ENCODE measurements around the gene CAVIN2.

CAVIN2 gene

DNA sequence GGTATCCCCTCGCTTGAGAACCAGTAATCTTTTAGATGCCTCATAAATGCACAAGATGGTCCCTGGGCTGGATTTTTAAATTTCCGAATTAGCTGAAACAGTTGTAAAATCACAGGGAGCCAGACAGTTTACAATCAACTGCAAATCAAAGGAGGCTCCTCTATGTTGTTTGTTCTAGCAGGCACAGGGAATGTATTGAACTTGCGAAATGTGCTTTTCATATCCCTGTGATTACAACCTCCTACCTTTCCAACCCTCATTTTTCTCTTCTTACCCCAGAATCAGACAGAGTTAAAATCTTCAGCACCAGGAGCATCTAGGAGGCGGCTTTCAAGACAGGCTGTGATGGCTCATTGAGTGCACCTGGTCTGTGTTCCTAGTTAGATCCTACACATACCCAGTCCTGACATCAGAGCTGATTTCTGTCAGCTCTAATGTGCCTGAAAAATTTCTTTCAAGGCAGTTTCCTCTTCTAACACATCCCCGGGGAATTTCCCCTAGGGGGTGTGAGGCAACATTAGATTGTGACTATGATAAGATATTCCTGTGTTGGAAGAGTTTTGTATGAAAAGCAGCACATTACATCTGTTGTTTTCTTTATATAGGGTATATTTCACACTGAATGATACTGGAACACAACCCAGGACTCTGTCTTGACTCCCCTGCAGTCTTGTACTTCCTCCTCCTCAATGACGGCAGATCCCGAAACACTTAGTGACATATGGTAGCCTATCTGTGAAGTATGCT, 17.9 kb upstream of the CAVIN2 start:
- no peak for DNase-seq

DNA sequence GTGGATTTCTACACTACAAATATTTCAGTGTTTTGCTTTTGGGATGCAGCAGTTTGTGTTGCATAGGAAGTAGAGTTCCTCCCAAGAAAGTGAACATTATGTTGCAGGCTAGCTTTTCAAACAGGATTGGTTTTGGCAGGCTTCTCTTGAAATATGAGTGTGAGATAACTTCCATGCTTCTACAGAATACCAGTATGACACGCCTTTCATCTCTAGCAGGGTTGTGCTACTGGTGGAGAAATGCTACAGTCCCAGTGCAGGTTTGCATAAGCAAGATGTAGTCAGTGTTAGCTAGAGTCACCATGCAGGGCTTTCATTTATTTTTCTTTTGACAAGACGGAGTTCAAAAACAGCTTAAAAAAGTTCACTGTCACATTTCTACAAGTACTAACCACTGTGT, 17.1 kb upstream of the CAVIN2 start:
- no peak for DNase-seq

DNA sequence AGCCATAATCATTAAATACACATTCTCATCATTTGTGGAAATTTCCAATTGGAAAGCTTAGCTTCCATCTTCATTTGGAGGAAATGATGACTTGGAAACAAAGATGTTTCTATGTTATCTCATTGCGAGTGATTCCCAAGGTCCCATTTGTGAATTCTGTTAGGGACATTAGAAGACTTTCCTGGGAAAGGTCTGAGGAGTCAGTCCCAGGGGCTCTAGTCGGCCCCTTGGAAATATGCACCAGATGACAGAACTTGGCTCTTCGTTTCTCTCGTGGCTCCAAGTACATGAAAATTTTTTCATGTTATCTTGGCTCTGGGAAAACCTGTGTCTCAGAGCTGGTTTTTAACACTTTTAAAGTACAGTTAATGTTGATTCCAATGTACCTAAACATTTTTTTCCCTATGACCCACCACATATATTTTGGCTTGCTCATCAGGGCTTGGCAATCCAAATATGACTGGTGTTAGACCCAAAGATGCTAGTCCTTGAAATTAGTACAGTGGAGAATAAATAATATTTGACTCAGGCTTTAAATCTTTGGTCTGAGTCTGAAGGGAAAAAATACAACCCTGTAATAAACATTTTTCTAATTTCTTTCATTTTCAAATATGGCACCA, 15.4 kb upstream of the CAVIN2 start:
- DNase-seq, result no peak

DNA sequence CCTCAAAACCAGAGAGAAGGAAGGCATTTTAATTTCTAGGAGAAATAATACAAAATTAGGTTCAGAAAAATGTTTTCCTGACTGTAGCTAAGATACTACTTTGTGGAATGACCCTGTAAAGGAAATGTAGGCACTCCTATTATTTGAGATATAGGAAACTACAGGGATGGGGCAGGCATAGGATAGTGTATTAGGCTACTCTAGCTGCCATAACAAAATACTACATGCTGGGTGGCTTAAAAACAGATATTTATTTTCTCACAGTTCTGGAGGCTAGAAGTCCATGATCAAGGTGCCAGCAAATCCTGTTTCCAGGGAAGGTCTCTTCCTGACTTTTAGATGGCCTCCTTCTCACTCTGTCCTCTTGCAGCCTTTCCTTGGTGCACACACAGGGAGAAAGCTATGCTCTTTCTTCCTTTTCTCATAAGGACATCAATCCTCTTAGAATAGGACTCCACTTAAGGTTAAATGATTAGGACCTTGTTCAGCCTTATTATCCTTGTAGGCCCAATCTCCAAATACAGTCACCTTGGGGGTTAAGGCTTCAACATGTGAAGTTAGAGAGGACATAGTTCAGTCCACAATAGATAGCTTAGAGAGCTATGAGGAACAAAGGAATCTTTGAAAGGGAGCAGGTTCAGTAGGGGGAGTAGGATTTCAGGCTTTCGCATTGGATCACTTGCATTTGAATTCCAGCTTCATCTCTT, 14.0 kb upstream of the CAVIN2 start:
- no peak for DNase-seq

DNA sequence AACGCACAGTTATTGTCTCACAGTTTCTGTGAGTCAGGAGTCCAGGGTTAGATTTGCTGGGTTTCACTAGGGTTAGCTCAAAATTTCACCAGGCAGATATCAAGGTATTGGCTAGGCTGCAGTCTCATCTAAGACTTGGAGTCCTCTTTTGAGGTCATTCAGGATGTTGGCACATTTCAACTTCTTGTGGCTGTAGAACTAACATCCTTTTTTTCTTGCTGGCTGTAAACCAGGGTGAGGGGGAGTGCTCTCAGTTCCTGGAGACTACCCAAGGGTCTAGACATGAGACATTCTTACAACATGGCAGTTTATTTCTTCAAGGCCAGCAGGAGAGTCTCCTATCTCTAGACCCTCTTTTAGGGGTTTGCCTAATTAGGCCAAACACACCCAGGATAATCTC, 12.8 kb upstream of the CAVIN2 start:
- DNase-seq, result no peak

DNA sequence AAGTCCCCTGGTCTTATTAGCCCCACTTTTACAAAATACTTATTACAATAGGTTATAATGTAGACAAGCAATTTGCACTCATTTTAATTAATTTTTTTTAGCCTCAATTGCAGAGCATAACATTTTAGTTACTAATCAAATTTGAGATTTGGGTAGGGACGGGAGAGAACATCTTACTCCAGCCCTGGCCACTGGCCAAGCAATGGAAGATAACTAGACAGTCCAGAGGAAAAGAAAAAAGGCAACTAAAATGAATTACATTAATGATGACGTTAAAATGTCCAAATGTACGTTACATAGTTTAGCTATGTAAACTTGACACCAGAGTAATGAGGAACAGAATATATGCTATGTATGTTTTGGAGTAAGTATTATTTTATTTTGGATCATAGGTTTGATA, 11.0 kb upstream of the CAVIN2 start:
- DNase-seq, result no peak

DNA sequence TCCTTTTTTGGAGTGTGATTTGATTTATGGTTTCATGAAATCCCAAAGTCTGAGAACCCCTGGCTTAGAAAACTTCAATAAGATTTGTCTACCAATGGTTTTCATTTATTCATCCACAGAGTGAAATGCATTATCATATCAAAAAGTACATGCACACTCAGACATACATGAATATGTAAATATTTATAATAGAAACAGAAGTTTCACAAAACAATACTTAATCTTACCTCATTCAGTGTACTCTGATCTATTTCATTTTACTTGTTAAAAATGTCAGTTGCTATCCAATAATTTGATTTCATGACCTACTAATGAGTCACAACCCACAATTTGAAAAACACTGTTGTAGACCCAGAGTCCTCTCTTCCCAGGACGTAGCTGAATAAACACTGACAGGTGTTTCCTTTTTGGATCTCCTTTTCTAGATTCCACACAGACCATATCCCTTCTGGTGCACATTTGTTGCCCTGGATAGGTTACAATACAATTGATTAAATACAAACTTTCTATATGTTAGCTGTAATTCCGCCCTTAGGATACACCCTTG, 10.4 kb upstream of the CAVIN2 start:
- no peak for DNase-seq

DNA sequence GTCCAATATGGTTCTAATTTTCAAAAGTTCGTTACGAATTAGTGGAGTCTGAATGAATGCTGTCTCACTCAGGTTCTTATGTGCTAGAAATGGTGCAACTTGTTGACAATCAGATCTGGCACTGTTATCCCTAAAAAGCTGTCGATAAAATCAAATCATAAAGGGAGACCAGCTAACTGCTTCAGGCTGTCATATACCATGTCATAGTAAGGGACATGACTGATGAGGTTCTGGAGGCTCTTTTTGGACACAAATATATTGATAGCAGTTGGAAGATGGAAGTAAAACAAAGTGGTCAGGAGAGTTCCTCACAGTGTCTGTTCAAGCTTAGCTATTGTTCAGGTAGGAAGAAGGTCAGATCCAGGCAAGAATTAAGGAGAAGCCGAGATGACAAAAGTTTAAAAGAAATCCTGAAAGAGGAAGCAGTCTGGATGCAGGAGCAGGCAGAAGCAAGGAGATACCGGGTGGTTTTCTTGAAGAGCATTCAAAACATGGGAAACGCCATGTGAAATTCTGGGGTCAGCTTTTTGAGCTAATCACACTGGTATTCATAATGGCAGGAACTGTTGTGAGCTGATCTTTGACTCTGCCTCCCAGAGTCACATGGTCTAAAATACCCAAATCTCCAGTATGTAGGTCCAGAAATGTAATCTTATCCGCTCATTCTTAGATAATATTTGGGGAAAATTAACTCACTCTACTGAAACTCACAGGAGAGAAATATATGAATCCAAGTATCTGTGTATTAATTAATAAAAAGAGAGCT, 9.4 kb upstream of the CAVIN2 start:
- no peak for DNase-seq

DNA sequence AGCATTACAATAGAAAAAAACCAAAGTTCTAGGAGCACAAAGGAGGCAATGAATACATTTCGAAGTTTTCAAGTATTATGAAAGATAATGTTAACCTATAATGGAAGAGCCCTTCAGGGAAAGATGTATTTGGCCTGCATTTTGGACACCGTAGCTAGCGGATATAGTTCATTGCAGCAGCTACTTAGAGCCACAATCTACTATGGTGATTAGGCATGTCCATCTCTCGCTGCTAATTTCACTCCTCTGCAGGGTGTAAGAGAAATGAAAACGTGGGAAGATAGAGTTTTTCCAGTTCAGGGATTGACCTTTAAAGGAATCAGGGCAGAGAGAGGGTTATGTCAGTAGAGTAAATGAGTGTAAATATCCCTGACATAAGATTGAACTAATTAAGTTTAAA, 8.5 kb upstream of the CAVIN2 start:
- DNase-seq, result no peak

DNA sequence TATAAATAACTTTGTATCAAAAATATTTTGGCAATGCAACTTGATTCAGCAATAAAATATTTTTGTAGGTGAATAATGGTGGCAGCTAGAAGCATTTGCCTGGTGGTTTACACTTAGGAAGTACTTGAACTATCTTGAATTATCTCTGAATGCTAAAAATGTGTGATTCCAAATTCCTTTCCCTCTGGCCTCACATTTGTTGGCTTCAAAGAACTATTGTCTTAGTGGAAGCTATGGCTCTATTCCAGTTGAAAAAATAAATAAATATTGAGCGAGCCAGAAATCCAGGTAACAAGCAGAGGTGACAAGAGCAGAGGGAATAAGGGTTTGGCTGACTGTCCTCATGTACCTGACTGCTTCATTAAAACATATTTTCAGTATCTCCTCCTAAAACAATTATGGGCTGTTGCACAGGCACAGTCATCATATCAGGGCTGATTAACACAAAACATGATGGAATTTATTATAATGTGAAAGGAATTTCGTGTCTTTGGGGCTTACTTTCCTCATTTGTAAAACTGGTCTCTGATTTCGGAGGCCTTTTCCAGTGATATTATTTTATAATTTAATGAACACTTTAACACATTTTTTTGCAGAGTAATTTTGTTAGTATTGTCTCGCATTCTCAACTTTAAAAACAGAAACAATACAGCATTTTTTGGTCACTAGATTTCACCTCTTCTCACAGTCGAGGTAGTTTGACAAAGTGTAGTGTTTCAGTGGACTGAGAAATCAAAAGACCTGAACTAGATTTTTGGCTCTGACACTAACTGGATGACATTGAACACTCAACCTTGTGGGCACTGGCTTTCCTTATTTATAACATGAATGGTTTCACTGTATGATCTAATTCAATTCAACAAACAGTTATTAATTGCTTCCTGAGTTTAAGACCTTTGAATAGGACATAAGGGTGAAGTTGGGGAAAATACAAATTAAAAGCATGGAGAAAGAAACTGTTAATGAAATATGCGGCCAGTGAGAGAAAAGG, 7.8 kb upstream of the CAVIN2 start:
- no peak for DNase-seq

DNA sequence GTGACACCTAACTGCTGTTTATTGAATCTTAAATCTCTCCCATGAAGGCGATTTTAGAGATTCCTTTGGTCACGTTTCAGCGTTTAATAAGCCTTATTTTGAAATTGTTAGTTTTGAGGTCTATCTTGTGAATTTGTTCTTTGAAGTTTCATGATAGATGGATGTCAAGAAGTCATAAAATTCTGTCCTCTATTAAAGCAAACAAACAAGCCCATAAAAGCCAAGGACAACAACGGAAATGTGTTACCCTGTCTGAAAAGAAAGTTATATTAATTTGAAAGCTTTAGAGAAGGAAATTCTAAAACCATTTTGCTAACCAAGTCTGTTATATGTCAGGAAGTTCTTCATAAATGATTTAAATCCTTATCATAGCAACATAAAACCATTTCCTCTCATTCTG, 7.0 kb upstream of the CAVIN2 start:
- no peak for DNase-seq

DNA sequence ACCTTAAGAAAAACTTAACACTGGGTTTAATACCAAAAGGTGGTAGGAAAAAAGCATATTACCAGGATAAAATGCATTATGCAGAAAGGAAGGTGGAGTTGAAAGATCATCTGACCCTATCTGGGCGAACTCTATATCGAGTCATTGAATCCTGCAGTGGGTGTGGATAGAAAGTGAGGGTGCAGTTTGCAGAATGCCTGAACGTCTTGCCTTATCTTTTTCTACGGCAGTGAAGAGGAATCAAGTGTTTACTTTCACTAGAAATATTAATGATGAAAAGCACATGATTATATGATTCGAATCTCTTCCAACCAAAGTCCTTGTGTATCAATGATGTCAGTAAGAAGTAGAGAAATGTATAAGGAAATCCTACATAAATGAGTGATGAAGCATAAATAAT, 4.3 kb upstream of the CAVIN2 start:
- no peak for DNase-seq

DNA sequence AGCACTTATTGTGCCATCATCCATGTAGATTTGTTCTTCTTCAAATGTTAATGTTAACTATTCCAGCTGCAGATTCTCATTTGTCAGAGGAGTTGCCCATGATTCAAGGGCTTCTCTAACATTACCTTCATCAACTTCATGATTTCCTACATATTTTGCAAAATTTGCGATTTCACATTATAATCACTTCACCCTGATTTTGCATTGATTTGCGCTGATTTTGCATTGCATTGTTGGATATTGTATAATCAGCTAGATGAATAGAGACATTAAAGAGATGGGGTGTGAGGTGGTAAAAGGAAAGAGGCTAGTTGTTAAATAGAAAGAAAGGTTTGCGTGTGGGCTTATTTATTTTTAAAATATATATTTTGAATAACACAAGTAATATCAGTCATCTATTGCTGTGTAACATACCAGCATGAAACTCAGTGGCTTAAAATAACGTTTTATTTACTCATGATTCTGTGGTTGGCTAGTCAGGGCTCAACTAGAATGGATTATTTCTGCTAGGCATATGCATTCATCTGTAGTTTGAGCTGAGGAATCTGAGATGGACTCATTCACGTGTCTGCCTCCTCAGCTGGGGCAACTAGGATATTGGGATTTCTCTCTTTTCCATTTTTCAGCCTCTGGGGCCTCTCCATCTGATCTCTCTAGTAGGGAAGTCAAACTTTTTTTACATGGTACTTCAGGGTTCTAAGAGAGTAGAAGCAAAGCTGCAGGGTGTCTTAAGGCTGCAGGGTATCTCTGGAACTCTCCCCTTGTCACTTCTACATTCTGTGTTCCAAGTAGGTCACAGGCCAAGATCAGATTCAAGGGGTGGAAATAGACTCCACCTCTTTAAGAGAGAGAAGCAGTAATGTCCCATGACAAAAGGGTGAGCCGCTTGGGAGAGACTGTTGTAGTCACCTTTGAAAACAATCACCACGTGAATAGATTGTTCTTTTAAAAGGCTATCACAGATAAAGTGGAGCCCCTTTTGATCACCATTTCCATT, 2.2 kb upstream of the CAVIN2 start:
- DNase-seq, result no peak

DNA sequence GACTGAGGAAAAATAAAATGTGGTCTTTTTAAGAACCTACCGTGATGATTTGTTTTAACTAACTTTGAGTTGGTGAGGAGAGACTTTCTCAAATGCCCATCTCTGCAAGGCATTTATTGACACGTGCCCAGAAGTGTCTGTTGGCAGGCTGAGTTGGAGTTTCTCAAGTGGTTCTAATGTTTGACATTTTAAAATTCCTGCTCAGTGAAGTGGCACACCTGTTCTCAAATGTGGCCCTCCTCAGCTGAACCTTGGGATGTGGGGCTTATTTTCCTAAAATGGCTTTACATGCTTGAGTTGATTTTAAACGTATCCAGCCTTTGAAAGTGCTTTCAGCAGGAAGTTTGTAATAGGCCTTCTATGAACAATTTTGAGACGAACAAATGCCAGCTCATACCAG, 876 bp upstream of the CAVIN2 start:
- no peak for DNase-seq

DNA sequence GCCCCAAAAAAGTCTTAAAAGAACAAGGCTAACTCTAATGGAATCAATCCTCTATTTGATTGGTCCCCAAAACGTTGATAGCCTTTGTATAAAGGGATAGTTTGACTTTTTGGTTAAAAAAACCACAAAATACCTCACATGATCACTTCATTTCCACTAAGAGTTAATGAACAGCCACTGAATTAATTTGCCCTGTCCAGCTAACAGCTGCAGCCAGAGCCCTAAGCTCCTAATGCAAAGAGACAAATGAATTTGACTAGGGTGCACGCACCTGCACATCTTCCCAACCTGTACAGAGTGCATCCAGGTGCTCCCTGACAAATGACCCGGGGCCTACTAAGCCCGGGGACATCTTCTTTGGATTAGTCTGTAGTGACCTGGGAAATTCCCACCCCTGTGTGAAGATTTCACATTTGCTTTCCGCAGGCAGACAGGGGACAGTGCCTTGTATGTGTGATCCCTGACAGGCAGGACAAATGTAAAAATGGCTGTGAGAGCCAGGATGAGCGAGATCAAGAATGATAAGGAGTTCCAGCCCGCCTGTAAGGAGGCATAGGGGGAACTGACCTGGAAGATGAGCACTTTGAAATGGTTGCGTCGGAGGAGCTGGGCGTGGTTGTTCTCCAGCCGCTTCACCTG, 893 bp downstream of the CAVIN2 start:
- no peak for DNase-seq

DNA sequence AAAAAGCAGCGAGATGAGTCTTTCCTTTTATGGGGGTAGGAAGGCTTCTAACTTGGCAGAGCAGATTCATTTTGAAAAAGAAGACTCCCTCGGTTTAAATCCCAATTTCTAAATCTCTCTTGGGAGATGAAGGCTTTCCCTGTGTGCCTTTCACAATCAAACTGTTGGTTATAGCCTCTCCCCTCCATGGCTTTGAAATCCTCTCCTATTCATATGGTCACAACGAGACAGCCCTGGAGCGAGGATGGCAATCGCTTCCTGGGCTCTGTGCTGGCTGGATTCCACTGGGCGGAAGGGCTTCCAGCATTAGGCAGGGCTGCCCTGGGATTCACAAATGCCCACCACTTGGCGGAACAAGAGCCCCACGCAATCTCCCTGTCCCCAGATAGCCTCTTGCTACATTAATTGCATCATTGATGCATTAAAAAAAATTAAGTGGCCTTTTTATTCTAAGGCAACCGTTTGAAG, 1.6 kb downstream of the CAVIN2 start:
- no peak for DNase-seq

DNA sequence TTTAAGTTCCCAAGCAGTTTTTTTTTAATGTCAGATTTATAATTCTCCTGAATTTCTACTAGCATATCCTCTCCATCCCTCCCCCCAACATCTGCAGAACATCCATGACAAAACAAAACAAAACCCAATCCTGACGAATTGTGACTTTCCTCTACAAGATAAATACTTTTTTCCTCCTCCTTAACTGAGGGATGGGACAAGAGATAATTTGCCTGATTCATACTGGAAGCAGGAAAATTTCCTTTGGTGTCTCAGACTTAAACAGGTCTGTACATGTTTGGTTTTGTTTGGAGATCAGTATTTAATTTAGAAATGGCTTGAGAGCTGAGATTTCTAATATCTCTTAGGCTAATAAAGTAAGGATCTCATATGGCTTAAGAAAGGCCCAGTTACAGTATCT, 2.2 kb downstream of the CAVIN2 start:
- DNase-seq, result no peak

DNA sequence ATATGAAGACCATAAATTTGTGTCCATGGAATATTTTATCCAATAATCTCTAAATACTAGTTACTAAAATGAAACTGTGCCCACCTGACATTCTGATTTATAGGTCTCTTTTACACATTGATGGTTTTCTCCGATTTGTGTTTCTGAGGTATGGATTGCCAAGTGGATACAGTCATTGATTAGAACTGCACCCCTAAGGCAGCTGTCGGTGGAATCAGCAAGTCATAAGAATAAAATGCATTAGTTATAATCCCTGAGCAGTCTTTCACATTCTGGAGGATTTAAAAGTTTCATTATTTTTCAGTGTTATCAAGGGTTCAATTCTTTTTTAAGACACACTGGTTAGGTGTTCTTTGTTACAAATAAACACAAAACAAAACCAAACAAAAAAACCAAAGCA, 6.0 kb downstream of the CAVIN2 start:
- DNase-seq, result no peak

DNA sequence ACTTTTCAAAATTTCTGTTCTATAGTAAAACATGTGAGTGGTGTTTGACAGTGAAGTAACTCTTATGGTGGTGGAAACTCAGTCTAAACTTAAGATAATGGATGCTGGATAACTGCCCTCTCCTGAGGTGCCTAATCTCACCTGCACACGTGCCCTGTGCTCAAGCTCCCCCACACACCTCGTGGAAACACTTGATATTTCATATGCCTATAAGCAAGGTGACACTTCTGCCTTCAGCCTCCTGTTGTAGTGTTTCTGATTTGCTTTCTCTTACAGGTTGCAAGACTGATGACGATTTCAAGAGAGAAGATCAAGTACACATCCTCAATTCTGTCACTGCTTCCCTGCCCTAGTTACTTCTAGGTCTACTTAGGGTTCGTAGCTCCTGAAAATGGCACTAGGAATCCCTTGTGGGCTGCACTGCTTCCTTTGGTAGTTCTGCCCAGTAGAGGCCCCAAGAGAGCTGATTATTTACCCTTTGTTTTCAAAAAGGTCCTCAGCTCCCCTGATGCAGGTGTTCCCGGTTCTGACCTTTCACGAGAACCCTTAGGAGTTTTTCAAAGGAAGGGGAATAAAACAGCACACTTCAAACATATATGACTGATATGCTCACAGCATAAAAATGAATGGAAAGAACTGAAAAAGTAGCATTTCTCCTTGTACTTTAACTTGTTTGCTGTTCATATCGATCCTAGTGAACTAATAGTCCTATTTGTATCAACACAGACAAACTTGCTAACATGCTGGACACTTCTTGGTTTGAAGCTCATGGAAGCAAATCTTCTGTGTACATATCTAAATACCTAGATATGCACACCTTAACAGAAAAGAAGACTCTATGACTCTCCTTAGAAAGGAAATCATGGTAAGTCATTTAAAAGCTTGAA, 6.7 kb downstream of the CAVIN2 start:
- DNase-seq, result no peak

Measured in NCI-H1048 (cell line).